Measurements from ENCODE around the gene IPMK. TPM values are rescaled to one million over a fixed set of nuclear protein-coding genes. Genes with fewer than 3 reads are reported as not detected.

IPMK gene
- total RNA-seq, 1 experiment from 2014 or later, result 7.2 TPM

DNA sequence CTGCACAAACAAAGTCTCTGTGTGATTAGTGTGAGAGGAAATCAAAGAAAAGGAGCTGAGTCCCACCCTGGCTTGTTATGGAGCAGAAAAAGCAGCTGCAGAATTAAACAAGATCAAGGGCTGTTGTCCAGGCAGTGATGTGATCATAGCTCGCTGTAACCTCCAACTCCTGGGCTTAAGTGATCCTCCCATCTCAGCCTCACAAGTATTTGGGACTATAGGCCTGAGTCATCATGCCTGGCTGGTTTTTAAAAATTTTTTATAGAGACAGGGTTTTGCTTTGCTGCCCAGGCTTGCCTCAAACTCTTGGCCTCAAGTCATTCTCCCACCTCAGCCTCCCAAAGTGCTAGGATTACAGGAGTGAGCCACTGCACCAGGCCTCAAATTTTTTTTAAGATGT is 88.9 kb downstream of the IPMK start:
- H3K56ac ChIP-seq (ENCODE audit: insufficient read length, low read depth, low read length), result no peak overlapping the region
- H2BK120ac ChIP-seq (ENCODE audit: low read depth, low read length, poor library complexity, severe bottlenecking), result no peak overlapping the region
- H3K4me3 Mint-ChIP-seq, result no peak overlapping the region
- H4K91ac ChIP-seq (ENCODE audit: insufficient read length, low read depth, low read length), result no peak overlapping the region
- no peaks in the 10 kb centered on the region for H3K9me3 Mint-ChIP-seq
- H3K4me2 ChIP-seq (ENCODE audit: insufficient read depth, insufficient read length, low read length), result no peak overlapping the region
- H2BK20ac ChIP-seq (ENCODE audit: low read depth, low read length, poor library complexity, severe bottlenecking), result no peak overlapping the region
- no peak overlapping the region for H4K5ac ChIP-seq (ENCODE audit: insufficient read length, low read depth, low read length)
- H4K20me1 ChIP-seq (ENCODE audit: control insufficient read depth, insufficient read depth, insufficient read length), result no peaks in the 10 kb centered on the region
- H2BK15ac ChIP-seq (ENCODE audit: low read depth, low read length), result no peak overlapping the region
- no peak overlapping the region for H3K27ac ChIP-seq (ENCODE audit: insufficient read length, low read depth, low read length)
- no peak overlapping the region for H2BK5ac ChIP-seq (ENCODE audit: insufficient read length, low read length)
- no peaks in the 10 kb centered on the region for H3K4me1 Mint-ChIP-seq
- no peak overlapping the region for H3T11ph ChIP-seq (ENCODE audit: low read length)
- H3K36me3 Mint-ChIP-seq (ENCODE audit: insufficient read depth in 1 of 3, low read depth in 3 of 3), result no peaks in the 10 kb centered on the region
- H3K23me2 ChIP-seq (ENCODE audit: insufficient read length, low read depth, low read length, poor library complexity, severe bottlenecking), result no peaks in the 10 kb centered on the region
- H3K27me3 ChIP-seq (ENCODE audit: insufficient read depth, low read length), result no peaks in the 10 kb centered on the region
- no peak overlapping the region for H3K18ac ChIP-seq (ENCODE audit: insufficient read length, low read depth, low read length)
- no peak overlapping the region for H3K4ac ChIP-seq (ENCODE audit: low read depth, low read length)
- H3K79me2 ChIP-seq (ENCODE audit: insufficient read depth, low read length), result no peaks in the 10 kb centered on the region
- H3K14ac ChIP-seq (ENCODE audit: insufficient read depth, low read length), result no peak overlapping the region
- no CpG with 5 or more reads among the region's 1 CpG for WGBS (ENCODE audit: extremely low coverage, insufficient read length, low lambda C conversion rate)
- no peaks in the 10 kb centered on the region for H3K9me3 ChIP-seq (ENCODE audit: control insufficient read depth, low read depth, low read length)
- H3K27me3 Mint-ChIP-seq (ENCODE audit: low read depth), result no peaks in the 10 kb centered on the region
- H2BK12ac ChIP-seq (ENCODE audit: insufficient read length, low read depth, low read length), result no peak overlapping the region
- no peak overlapping the region for H2AK5ac ChIP-seq (ENCODE audit: insufficient read length, low read length)
- H3K27ac Mint-ChIP-seq, result no peak overlapping the region
- TF ChIP-seq CTCF (conservative IDR thresholded peaks at IDR 0.05), result no peak
- H4K8ac ChIP-seq (replicated peaks; ENCODE audit: insufficient read length, low read depth, low read length), result no peak overlapping the region
- no peak overlapping the region for H3K23ac ChIP-seq (ENCODE audit: insufficient read length, low read depth, low read length)
- DNase-seq, result no peak
- H3K4me1 ChIP-seq (ENCODE audit: insufficient read depth, low read length), result no peaks in the 10 kb centered on the region
- no peaks in the 10 kb centered on the region for H3K79me1 ChIP-seq (ENCODE audit: insufficient read depth, low read depth, low read length, poor library complexity, severe bottlenecking)
- no peak overlapping the region for H3K9ac ChIP-seq (ENCODE audit: extremely low read depth, insufficient read length, low read length)
- no peak overlapping the region for H2AFZ ChIP-seq (ENCODE audit: low read length)
